GM23338 (cell line): Measurements from ENCODE around the gene RORB.

Source experiments
- CREB1 ChIP-seq: fragments of 250-450 bp; sonication (Bioruptor Pico); IDR thresholded peaks from 2 replicates; pipeline ENCODE4 v1.5.0; 2020; ENCODE audit warnings: low read depth, mild to moderate bottlenecking, moderate library complexity
- CTCF ChIP-seq, 2 experiments: fragments of 200-600 bp in 1 of 2; sonication (generic) in 1 of 2; conservative IDR thresholded peaks; 2 replicates each; pipeline versions ENCODE4 v1.5.1 to v1.6.1; 2016 to 2017; ENCODE audit warnings: antibody characterized with exemption in 2 of 2, low read depth in 2 of 2, mild to moderate bottlenecking in 2 of 2, moderate library complexity in 1 of 2
- EZH2 ChIP-seq: fragments of 200-600 bp; sonication (generic); IDR thresholded peaks from one replicate; pipeline ENCODE4 v1.8.0; 2017; ENCODE audit warnings: antibody characterized with exemption, mild to moderate bottlenecking, low read depth; ENCODE audit not compliant: unreplicated experiment
- EZH2phosphoT487 ChIP-seq: fragments of 200-600 bp; sonication (generic); IDR thresholded peaks from one replicate; pipeline ENCODE4 v1.8.1; 2018; ENCODE audit warnings: antibody characterized with exemption; ENCODE audit not compliant: unreplicated experiment
- JUNB ChIP-seq: IDR thresholded peaks from one replicate; pipeline ENCODE4 v1.6.1; 2016; ENCODE audit warnings: antibody characterized with exemption; ENCODE audit not compliant: unreplicated experiment
- NANOG ChIP-seq: IDR thresholded peaks from 2 replicates; pipeline ENCODE4 v1.6.1; 2016; ENCODE audit warnings: antibody characterized with exemption, borderline replicate concordance
- POLR2AphosphoS5 ChIP-seq: IDR thresholded peaks from 2 replicates; pipeline ENCODE4 v1.6.1; 2016; ENCODE audit warnings: antibody characterized with exemption, low read depth
- REST ChIP-seq: IDR thresholded peaks from one replicate; pipeline ENCODE4 v1.6.1; 2018; ENCODE audit warnings: antibody characterized with exemption; ENCODE audit not compliant: unreplicated experiment
- ZNF114 ChIP-seq: fragments of 250-450 bp; sonication (Bioruptor Pico); IDR thresholded peaks from 2 replicates; pipeline ENCODE4 v1.5.0; 2020; ENCODE audit warnings: mild to moderate bottlenecking, moderate library complexity

DNA sequence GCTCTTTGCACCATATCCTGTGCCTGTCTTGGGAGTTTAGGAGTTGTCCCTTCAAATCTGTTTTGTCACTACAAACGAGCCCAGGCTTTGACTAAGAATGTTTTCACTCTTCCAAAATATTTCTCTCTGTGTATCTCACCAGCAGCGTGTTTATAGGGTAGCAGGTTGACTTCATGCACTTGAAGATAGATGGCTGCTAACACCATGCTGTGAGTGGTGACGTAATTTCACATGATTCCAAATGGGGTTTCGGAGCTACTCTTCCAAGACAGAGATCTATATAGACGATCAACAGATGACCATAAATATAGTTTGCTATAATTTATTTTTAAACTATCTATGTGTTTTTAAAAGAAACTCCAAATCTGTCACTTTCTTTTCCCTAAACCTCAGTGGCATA, 30.6 kb downstream of the RORB start:
- TF ChIP-seq EZH2 (no peak), CTCF (conservative IDR thresholded peaks at IDR 0.05; ENCODE audit: low read depth in 2 of 2) (no peak), EZH2phosphoT487 (no peak), REST (no peak), CREB1 (CRISPR knock-in tag) (no peak), POLR2AphosphoS5 (no peak), JUNB (no peak), ZNF114 (no peak), NANOG (no peak)
